ENCODE data around the gene CD8B.

CD8B gene

DNA sequence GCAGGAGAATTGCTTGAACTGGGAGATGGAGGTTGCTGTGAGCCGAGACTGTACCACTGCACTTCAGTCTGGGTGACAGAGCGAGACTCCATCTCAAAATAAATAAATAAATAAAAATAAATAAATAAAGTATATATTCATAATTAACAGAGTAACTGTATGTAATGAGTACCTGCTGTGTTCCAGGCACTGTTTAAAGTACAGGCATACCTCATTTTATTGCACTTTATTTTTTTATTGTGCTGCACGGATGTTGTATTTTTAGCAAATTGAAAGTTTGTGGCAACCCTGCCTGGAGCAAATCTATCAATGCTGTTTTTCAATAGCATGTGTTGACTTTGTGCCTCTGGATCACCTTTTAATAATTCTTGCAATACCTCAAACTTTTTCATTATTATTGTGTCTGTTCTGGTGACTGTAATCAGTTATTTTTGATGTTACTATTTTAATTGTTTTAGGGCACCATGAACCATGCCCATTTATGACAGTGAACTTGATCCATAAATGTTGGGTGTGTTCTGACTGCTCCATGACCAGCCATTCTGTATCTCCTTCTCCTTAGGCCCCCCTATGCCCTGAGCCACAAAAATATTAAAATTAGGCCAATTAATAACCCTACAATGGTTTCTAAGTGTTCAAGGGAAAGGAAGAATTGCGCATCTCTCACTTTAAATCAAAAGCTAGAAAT, 43.4 kb downstream of the CD8B start:
- no peak overlapping the region for H3K4me3 ChIP-seq (ENCODE audit: low read depth, low read length)
- TF ChIP-seq, protein P1, sequence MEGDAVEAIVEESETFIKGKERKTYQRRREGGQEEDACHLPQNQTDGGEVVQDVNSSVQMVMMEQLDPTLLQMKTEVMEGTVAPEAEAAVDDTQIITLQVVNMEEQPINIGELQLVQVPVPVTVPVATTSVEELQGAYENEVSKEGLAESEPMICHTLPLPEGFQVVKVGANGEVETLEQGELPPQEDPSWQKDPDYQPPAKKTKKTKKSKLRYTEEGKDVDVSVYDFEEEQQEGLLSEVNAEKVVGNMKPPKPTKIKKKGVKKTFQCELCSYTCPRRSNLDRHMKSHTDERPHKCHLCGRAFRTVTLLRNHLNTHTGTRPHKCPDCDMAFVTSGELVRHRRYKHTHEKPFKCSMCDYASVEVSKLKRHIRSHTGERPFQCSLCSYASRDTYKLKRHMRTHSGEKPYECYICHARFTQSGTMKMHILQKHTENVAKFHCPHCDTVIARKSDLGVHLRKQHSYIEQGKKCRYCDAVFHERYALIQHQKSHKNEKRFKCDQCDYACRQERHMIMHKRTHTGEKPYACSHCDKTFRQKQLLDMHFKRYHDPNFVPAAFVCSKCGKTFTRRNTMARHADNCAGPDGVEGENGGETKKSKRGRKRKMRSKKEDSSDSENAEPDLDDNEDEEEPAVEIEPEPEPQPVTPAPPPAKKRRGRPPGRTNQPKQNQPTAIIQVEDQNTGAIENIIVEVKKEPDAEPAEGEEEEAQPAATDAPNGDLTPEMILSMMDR (IDR thresholded peaks at IDR 0.05; ENCODE audit: control insufficient read depth, extremely low read depth, insufficient read depth), result no peak
- DNase-seq (ENCODE audit: low read depth), result no peak

DNA sequence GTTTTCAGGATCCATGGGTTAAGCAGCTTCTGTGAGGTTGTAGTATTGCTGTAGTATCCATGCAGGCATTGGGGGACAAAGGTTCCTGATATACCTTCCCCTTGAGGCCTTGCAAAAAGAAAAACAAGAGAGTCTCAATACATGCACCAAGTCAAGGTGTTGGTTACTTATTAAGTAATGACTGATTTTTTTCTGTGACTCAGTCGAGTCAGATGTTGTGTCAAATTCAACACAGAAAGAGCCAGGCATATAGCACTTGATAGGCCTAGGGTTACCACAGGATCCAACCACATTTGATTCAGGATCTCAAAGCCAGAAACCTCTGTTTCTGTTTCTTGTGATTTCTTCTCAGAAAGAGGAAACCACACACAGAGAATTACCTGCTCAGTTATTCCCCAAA, 46.1 kb downstream of the CD8B start:
- no peak for DNase-seq (ENCODE audit: low read depth)

DNA sequence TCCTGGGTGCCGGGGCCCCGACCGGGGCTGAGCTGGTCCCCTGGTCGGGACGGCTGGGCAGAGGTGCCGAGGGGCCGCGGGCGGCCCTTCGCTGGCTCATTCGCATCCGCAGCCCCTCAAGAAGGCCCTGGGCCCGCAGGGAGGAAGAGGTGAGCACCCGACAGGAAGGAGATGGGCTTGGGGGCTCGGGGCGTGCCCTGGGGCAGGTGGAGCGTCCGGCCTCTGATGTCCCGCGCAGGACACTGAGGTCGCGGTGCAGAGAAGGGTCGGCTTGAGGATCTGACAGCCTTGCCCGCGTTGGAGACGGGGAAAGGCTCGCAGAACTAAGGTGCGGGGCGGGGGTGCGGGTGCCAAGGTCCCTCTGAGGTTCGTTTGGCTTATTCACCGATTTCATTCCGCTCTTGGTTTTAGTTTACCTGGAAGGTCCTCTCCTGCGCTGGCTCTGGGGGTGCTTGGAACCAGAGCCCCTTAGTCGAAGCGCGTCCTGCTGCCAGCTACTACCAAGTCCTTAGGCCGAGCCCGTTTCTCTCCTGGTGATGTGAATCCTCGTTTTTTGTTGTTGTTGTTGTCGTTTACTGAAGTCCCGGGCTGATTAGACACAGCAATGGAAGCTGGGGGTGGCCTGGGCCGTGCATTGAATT, 52.1 kb downstream of the CD8B start:
- no peak overlapping the region for H3K4me3 ChIP-seq (ENCODE audit: low read depth, low read length)
- DNase-seq (ENCODE audit: low read depth), result no peak
- TF ChIP-seq, protein P1 (IDR thresholded peaks at IDR 0.05; ENCODE audit: control insufficient read depth, extremely low read depth, insufficient read depth), result no peak

More for the DNA sequence above, 46.1 kb downstream of the CD8B start:
- H3K4me3 ChIP-seq (ENCODE audit: low read depth, low read length), result no peak overlapping the region
- TF ChIP-seq, protein P1 (IDR thresholded peaks at IDR 0.05; ENCODE audit: control insufficient read depth, extremely low read depth, insufficient read depth), result no peak

DNA sequence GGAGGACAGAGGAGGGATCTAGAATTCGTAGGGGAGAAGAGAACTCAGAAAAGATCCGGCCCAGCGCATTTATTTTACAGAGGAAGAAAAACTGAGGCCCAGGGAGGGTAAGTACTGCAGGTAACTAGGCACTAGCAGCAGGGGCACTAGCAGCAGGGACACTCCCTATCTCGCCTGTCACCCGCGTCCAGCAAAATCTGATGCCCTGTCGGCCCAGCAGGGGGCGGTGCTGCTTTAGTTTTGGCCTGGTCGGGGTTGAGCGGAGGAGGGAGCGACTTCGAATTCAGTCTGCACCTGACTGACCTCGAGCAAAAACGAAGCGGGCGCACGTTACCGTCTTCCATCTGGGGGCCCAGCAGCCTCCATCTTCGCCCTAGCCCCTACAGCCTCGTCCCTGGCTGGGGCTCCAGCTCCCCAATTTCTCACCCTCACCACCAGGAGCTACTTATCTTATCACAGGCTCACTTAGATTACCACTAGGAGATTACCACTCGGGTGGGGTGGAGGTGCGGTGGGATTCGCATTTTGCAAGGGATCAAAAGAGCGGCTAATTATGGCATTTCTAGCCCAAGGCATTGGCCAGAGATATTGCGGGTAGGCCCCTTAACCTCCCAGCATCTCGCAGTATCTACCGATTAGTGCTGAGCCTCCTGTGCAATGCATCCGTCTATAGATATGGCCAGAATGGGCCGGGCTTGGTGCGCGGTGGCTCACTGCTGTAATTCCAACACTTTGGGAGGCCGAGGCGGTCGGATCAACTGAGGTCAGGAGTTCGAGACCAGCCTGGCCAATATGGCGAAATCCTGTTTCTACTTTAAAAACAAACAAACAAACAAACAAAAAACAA, 53.1 kb downstream of the CD8B start:
- DNase-seq (ENCODE audit: low read depth), result peak; percentile 61
- peak overlapping the region; percentile 40 for H3K4me3 ChIP-seq (ENCODE audit: low read depth, low read length)
- TF ChIP-seq, protein P1 (IDR thresholded peaks at IDR 0.05; ENCODE audit: control insufficient read depth, extremely low read depth, insufficient read depth), result peak; percentile 95

DNA sequence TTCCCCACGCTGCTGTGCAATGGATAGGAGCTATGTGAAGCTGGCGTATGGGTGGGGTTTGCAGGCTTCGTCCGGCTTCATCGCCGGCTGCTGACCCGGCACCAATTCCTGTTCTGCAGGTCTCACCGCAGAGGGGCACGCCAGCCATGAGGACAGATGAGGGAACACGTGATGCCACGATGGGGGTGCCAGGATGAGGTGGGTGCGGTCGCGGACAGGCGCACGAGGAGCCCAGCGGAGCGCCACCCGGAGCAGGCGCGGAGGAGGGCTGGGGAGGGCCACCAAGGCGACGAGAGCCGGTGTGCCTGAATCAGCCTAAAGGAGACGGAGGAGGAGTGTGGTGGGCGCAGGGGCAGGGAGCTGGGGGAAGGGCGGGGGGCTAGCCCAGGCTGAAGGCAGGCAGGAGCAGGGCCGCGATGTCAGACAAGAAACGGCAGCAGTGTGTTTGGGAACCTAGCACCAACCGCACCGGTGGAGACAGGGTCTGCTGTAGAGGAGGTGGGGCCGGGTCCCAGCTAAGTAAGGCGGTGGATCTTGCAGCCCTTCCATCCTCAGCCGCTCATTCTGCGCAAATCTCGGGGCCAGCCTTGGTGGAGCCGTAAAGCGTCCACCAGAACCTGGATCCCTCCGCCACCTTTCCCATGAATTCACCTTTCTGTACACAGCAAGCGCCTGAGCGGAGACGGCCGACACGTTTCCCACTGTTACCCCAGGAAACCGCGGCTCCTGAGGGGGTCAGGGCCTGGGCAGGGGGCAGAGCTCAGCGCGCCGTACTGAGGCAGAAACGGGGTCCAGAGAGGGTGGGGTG, 54.0 kb downstream of the CD8B start:
- TF ChIP-seq, protein P1 (IDR thresholded peaks at IDR 0.05; ENCODE audit: control insufficient read depth, extremely low read depth, insufficient read depth), result no peak
- H3K4me3 ChIP-seq (ENCODE audit: low read depth, low read length), result peak overlapping the region; percentile 40
- DNase-seq (ENCODE audit: low read depth), result no peak

DNA sequence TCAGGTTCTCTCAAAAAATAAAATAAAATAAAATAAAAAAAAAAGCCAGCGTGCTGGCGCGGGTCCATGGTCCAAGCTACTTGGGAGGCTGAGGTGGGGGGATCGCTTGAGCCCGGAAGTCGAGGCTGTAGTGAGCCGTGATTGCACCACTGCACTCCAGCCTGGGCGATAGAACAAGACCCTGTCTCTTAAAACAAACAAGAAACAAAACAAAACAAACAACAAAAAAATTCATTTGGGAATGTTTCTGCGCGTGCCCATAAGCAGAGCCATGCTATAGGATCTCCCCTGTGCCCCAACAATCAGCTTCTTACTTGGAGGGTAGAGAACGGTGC, 54.6 kb downstream of the CD8B start:
- peak overlapping the region; percentile 40; the same call in 1 of the 2 replicates for H3K4me3 ChIP-seq (ENCODE audit: low read depth, low read length)
- TF ChIP-seq, protein P1 (IDR thresholded peaks at IDR 0.05; ENCODE audit: control insufficient read depth, extremely low read depth, insufficient read depth), result no peak
- no peak for DNase-seq (ENCODE audit: low read depth)
